Spleen (tissue), 11 donors: Measurements from ENCODE around the gene PRKG2. TPM values are rescaled to one million over a fixed set of nuclear protein-coding genes. Genes with fewer than 3 reads are reported as not detected.

ENCODE experiments used
- DNase-seq: peaks from one replicate; pipeline ENCODE4 v3.0.0-alpha.2; 2020
- H3K27ac ChIP-seq, 8 donors: fragments of 200-600 bp; sonication (generic) in 7 of 8; 1 replicate in 4 of 8; 2 replicates in 4 of 8; pipeline versions ENCODE4 v1.5.0 to v1.8.0; 2016 to 2021; ENCODE audit warnings: inconsistent platforms in 4 of 8, mild to moderate bottlenecking in 4 of 8, moderate library complexity in 1 of 8
- H3K27me3 ChIP-seq, 7 donors: fragments of 200-600 bp; sonication (generic) in 6 of 7; replicated peaks in 1 of 7; 1 replicate in 4 of 7; 2 replicates in 3 of 7; pipeline versions ENCODE4 v1.5.0 to v1.8.0; 2016 to 2021; ENCODE audit warnings: inconsistent platforms in 3 of 7, mild to moderate bottlenecking in 1 of 7
- H3K36me3 ChIP-seq, 6 donors: fragments of 200-600 bp; sonication (generic) in 5 of 6; 1 replicate in 4 of 6; 2 replicates in 2 of 6; pipeline versions ENCODE4 v1.5.0 to v1.8.0; 2016 to 2021; ENCODE audit warnings: inconsistent platforms in 2 of 6
- H3K4me1 ChIP-seq, 6 donors: fragments of 200-600 bp; sonication (generic) in 5 of 6; 1 replicate in 3 of 6; 2 replicates in 3 of 6; pipeline versions ENCODE4 v1.5.0 to v1.8.0; 2016 to 2021; ENCODE audit warnings: inconsistent platforms in 3 of 6
- H3K4me3 ChIP-seq, 8 donors: fragments of 200-600 bp; sonication (generic) in 7 of 8; 1 replicate in 4 of 8; 2 replicates in 4 of 8; pipeline versions ENCODE4 v1.5.0 to v1.8.0; 2016 to 2021; ENCODE audit warnings: inconsistent platforms in 4 of 8, mild to moderate bottlenecking in 4 of 8, moderate library complexity in 2 of 8
- H3K9me3 ChIP-seq, 8 donors: fragments of 200-600 bp; sonication (generic) in 7 of 8; 1 replicate in 4 of 8; 2 replicates in 4 of 8; pipeline versions ENCODE4 v1.5.0 to v1.8.0; 2016 to 2021; ENCODE audit warnings: inconsistent platforms in 4 of 8
- POLR2A ChIP-seq, 3 donors: fragments of 450-650 bp; IDR thresholded peaks; one replicate each; pipeline ENCODE4 v1.5.1; 2017; ENCODE audit warnings: antibody characterized with exemption in 3 of 3, mild to moderate bottlenecking in 1 of 3
- POLR2AphosphoS5 ChIP-seq, 3 donors: sonication (generic); formaldehyde crosslinking; IDR thresholded peaks; one replicate each; pipeline ENCODE4 v1.5.1; 2017; ENCODE audit warnings: antibody characterized with exemption in 3 of 3
- WGBS, 5 donors: extraction: QIAGEN DNeasy Blood & Tissue Kit in 3 of 5; methylation state at CpG; one replicate each; pipeline versions ENCODE4 v1.1.5 to v1.1.7; 2013 to 2018; 5-methylcytosine and 5-hydroxymethylcytosine counted together
- intact Hi-C: fragments of 100-400 bp; cut with DNase I; formaldehyde crosslinking; loops from one replicate; pipeline ENCODE4 v1.15.0; 2023; ENCODE audit warnings: low total_unique reads
- polyA plus RNA-seq, 3 donors: library from polyadenylated mRNA; stranded (reverse); fragments of 200-250 nt; gene quantifications; one replicate each; pipeline ENCODE4 v1.2.1, GENCODE V29; 2013
- total RNA-seq, 7 donors: library from RNA; depleted of rRNA in 3 of 7; stranded (reverse); fragments of >200 nt in 3 of 7; fragmentation: NEBNext Ultra II Directional in 4 of 7; extraction: Animal tissue kit (Norgen Biotek cat#: 25700) in 4 of 7; gene quantifications; one replicate each; pipeline versions ENCODE4 v1.1.0 to v1.2.1, GENCODE V29; 2016 to 2021
- TF ChIP-seq, protein P1 (sequence below), 11 experiments: fragments of 200-600 bp in 7 of 11; fragments of 450-650 bp in 4 of 11; sonication (generic) in 4 of 11; IDR thresholded peaks in 8 of 11; conservative IDR thresholded peaks in 3 of 11; 1 replicate in 7 of 11; 2 replicates in 4 of 11; pipeline versions ENCODE4 v1.4.0 to v1.8.0; 2016 to 2021; ENCODE audit warnings: antibody characterized with exemption in 11 of 11, inconsistent platforms in 4 of 11, mild to moderate bottlenecking in 1 of 11
- donor health status: healthy with polysubstance abuse.
- donor health status: DM: no; HTN: no; CAD: no; lungs with moderate emphysema.
- donor health status: DM: no; HTN: no; CAD: no.
- donor health status: Bipolar disorder and iron deficiency.
- donor health status: healthy.
- donor health status: DM: no; HTN: no; CAD: no.
- donor health status: DM: yes; HTN: yes; CAD: no.

Gene PRKG2
- total and polyA plus RNA-seq, 10 donors = 0.06 to 0.51 (median 0.29) TPM

DNA sequence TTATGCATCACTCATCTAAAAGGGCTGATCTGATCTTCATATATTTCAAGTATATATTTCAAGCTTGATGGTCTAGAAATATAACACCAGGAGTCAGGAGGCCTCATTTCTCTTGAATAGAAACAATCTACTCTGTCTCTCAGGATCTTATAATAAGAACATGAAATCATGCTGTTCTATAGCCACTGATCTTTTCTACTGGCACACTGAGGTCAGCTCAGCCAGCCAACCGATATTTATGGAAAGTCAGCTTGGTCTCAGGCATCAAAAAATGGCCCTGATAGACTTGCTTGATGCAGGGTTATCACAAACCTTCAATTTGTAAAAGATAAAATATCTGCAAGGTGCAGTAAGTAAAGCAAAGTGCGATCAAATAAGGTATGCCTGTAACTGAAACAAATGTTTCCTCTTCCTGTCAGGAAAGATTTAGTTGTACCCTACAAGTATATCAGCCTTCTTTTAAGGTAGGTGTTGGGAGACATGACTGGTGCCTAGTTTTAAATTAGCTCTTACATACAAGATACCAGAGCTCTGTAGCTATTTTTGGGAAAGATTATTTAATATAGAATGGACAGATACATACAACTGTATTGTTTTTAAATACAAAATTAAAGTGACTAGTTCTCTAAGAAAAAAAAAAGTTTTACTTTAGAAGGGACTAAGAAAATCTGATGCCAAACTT is 121.2 kb downstream of the PRKG2 start:
- intact Hi-C loops = no loop called here
- Histone ChIP-seq H3K4me1 (no peaks in the 10 kb centered on the region), H3K4me3 (no peak overlapping the region), H3K27me3 (no peaks in the 10 kb centered on the region), H3K36me3 (no peaks in the 10 kb centered on the region), H3K27ac (no peak overlapping the region), H3K9me3 (no peaks in the 10 kb centered on the region)
- TF ChIP-seq POLR2AphosphoS5 (IDR thresholded peaks at IDR 0.05) = no peak
- no peak for TF ChIP-seq POLR2A (IDR thresholded peaks at IDR 0.05)
- TF ChIP-seq, protein P1, sequence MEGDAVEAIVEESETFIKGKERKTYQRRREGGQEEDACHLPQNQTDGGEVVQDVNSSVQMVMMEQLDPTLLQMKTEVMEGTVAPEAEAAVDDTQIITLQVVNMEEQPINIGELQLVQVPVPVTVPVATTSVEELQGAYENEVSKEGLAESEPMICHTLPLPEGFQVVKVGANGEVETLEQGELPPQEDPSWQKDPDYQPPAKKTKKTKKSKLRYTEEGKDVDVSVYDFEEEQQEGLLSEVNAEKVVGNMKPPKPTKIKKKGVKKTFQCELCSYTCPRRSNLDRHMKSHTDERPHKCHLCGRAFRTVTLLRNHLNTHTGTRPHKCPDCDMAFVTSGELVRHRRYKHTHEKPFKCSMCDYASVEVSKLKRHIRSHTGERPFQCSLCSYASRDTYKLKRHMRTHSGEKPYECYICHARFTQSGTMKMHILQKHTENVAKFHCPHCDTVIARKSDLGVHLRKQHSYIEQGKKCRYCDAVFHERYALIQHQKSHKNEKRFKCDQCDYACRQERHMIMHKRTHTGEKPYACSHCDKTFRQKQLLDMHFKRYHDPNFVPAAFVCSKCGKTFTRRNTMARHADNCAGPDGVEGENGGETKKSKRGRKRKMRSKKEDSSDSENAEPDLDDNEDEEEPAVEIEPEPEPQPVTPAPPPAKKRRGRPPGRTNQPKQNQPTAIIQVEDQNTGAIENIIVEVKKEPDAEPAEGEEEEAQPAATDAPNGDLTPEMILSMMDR (IDR thresholded peaks at IDR 0.05 in 8 of 11, conservative IDR thresholded peaks at IDR 0.05 in 3 of 11) = no peak
- 77 to 88% (median 83%) methylated on average over 2 of the region's 2 CpGs for WGBS, 5 donors
- no peak for DNase-seq

DNA sequence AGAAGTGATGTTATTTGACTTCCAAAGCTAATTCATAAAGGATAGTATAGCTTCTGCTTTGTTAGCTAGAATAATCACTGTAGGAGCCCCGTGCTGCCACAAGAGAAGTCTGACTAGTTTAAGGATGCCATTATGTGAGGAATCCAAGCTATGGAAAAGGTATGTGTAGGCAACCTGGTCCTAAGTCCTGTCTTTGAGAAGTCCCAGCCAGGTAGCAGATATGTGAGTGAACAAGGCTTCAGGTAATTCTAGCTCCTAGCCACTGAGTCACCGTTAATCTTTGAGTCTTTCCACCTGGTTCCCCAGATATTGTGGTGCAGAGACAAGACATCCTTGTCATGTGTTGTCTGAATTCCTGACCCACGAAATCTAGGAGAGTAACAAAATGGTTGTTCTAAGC is 129.0 kb downstream of the PRKG2 start:
- Histone ChIP-seq H3K36me3 (no peaks in the 10 kb centered on the region), H3K4me1 (no peaks in the 10 kb centered on the region), H3K9me3 (no peaks in the 10 kb centered on the region), H3K27me3 (no peaks in the 10 kb centered on the region), H3K4me3 (no peak overlapping the region), H3K27ac (no peak overlapping the region)
- DNase-seq = no peak
- intact Hi-C loops = no loop called here
- 76 to 91% (median 82%) methylated on average over 3 of the region's 3 CpGs for WGBS, 5 donors
- TF ChIP-seq POLR2AphosphoS5 (IDR thresholded peaks at IDR 0.05) (no peak), POLR2A (IDR thresholded peaks at IDR 0.05) (no peak)
- TF ChIP-seq, protein P1 (IDR thresholded peaks at IDR 0.05 in 8 of 11, conservative IDR thresholded peaks at IDR 0.05 in 3 of 11) = no peak

DNA sequence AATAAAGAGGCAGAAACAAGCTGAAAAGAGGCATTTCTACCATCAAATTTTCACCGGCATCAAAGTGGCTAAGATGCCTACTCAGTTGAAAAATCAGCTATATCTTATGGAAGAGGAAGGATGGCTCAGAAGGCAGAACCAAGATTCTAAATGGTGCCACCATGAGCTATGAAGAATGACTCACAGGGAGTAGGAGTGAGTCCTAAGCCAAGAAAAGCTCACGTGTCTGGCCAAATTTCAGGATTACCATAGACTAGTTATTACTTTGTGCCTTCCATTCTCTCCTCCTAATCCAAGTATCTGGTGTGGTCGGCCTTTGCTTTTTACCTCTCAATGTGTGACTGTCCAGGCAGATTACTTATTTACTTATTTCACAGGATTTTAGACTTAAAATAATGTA is 129.7 kb downstream of the PRKG2 start:
- intact Hi-C loops = no loop called here
- no peak overlapping the region for H3K4me3 ChIP-seq
- H3K36me3 ChIP-seq = no peaks in the 10 kb centered on the region
- H3K27me3 ChIP-seq = no peaks in the 10 kb centered on the region
- H3K4me1 ChIP-seq = no peaks in the 10 kb centered on the region
- WGBS, 5 donors = 77 to 90% (median 81%) methylated on average over 3 of the region's 3 CpGs
- no peak for DNase-seq
- no peaks in the 10 kb centered on the region for H3K9me3 ChIP-seq
- H3K27ac ChIP-seq = no peak overlapping the region
- TF ChIP-seq, protein P1 (IDR thresholded peaks at IDR 0.05 in 8 of 11, conservative IDR thresholded peaks at IDR 0.05 in 3 of 11) = no peak
- no peak for TF ChIP-seq POLR2A (IDR thresholded peaks at IDR 0.05)
- TF ChIP-seq POLR2AphosphoS5 (IDR thresholded peaks at IDR 0.05) = no peak

DNA sequence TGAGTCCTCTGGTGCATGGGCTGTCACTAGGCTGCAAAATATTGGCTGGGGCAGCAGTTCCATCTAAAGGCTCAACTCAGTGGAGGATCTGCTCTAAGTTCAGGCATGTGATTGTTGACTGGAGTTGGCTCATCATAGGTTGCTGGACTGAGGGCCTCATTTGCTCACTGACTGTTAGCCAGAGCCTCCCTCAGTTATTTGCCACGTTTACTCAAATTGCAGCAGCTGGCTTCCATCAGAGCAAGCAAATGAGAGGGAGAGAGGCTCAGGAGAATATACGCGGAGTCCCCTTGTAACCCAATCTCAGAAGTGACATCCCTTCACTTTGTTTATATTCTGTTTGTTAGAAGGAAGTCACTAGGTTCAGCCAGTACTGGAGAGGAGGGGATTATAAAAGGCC is 130.4 kb downstream of the PRKG2 start:
- H3K4me3 ChIP-seq = no peak overlapping the region
- H3K36me3 ChIP-seq = no peaks in the 10 kb centered on the region
- H3K27ac ChIP-seq = no peak overlapping the region
- 52 to 73% (median 67%) methylated on average over 3 of the region's 3 CpGs for WGBS, 5 donors
- H3K9me3 ChIP-seq = no peaks in the 10 kb centered on the region
- TF ChIP-seq POLR2AphosphoS5 (IDR thresholded peaks at IDR 0.05) = no peak
- no peak for TF ChIP-seq POLR2A (IDR thresholded peaks at IDR 0.05)
- TF ChIP-seq, protein P1 (IDR thresholded peaks at IDR 0.05 in 8 of 11, conservative IDR thresholded peaks at IDR 0.05 in 3 of 11) = no peak
- H3K4me1 ChIP-seq = no peaks in the 10 kb centered on the region
- DNase-seq = no peak
- intact Hi-C loops = no loop called here
- no peaks in the 10 kb centered on the region for H3K27me3 ChIP-seq
